GM19324 (cell line): ENCODE measurements around the gene EFCAB12.
"Not testable (repeated sequence)": the region's sequence is repeated elsewhere in the genome, so short reads cannot be mapped to it uniquely, and the experiment has no call there.

Experiments used
- ATAC-seq: cut with Tn5 transposase; IDR thresholded peaks from one replicate; pipeline ENCODE4 v1.9.1; 2021; ENCODE audit warnings: mild to moderate bottlenecking, moderate library complexity; ENCODE audit not compliant: unreplicated experiment, low FRiP score

EFCAB12 gene

DNA sequence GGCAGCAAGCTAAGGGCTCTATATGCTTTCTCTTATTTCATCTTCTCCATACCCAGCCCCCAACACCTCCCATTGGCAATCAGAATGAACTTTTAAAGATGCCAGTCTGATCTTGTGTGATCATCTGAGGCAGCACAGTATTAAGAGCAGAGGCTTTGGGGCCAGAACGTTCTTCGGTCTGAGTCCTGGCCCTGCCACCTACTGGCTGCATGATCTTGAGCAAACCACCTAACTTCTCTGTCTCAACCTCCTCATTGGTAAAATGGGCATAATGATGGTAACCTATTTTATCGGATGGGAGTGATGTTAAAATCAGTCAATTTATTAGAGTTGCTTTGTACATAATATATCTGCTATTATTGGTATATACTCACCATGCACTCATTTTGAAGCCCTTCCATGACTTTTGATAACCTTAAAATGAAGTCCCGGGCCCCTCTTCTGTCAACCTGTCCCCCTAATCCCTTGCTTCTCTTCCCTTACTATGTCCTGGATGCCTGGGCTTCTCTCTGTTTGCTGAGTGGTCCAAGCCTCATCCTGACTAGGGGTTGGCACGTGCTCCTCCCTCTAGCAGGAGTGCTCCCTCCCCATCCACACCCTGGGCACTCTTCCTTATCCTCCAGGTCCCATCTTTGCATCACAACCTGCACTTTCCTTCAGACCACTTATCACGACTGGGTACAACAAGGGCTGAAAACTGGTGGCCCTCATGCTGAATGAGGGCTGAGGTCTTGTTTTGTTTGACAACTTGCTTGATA lies 6.3 kb downstream of the EFCAB12 start:
- no peak for ATAC-seq

DNA sequence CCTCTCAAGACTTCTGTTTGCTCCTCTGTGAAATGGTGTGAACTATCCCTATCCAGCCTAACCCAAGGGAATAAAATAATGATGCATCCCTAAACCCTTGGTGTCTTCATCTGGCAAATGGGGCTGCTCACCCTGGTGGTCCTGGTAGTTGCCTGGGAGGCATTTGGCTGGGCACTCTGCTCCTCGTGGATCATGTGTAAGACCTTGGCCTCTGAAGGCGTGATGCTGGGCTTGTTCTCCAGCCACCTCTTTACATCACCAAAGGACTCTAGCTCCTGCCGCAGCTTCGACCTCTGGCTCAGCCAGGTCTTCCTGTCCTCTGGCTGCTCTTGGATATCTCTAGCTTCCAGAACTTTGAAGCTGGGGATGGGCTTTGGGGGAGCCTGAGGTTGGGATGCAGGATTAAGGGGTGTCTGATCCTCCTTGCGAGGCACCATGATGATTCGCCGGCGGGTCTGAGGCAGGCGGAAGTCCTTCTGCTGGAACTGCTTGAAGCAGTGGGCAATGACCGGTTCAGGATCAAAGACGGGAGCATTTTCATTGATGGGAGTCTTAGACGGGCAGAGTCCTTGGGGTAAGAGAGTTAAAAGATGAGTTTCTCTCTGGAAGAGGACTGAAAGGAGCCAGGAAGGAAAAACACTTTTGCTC lies 7.1 kb downstream of the EFCAB12 start:
- ATAC-seq = no peak

DNA sequence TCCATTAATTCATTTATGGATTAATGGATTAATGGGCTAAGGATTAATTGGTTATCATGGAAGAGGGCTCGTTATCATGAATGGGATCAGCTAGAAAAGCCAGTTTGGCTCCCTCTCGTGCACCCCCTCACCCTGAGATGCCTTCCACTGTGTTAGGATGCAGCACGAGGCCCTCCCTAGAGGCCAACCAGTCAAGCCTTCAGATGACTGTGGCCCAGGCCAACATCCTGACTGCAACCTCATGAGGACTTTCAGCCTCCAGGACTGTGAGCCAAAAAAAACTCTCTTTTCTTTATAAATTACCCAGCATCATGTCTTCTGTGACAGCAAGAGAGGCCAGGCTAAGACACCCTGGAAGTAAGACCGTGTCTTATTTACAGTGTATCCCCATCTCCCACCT lies 9.0 kb downstream of the EFCAB12 start:
- ATAC-seq = no peak

DNA sequence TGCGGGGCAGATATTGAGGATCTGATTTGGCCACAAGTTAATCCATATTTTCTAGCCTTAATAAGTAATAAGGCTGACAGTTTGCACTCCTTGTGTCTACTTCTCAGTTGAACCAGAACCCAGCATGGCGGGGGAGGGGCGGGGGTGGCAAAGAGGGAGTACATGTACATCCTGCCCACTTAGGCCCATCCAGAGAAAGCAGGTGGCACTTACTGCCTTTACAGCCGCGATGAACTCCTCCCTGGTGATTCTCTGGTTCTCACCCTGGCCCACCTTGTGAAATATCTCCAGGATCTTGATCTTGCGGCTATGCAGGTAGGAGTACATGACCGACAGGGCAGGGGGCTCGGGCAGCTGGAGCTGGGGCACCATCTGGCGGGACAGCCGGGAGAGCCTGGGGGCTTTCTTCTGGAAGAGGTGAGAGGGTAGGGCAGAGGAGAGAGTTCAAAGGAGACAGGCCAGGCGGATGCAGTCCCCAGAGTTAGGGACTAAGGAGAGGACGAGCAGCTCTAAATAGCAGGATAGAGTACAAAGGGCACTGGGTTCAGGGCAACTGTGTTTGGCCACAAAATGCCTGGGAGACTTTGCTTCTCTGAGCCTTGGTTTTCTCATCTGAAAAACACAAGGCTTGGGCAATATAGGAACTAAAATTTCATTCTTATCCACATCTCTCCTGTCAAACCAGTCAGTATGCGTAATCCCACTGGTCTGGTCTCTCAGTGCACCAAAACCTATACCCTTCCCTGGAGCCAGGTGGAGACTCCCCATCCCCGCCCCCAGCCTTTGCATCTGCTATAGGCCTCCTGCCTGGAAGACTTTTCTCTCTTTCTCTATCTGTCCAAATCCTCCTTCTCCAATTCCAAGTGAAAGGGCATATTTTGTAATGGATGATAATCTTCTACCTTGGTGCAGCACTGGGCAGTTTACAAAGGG lies 10.1 kb downstream of the EFCAB12 start:
- no peak for ATAC-seq

DNA sequence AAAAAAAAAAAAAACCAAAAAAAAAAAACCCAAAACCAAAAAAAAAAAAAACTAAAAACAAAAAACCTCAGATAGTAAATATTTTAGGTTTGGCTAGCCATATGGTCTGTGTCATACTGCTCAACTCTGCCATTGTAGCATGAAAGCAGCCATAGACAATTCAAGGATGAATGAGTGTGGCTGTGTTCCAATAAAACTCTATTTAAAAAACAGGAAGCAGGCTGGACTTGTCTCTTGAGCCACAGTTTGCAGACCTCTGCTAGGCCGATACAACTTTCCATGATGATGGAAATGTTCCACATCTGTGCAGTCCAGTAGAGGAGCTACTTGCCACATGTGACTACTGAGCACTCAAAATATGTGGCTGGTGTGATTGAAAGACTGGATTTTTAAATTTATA lies 11.1 kb downstream of the EFCAB12 start:
- no peak for ATAC-seq

DNA sequence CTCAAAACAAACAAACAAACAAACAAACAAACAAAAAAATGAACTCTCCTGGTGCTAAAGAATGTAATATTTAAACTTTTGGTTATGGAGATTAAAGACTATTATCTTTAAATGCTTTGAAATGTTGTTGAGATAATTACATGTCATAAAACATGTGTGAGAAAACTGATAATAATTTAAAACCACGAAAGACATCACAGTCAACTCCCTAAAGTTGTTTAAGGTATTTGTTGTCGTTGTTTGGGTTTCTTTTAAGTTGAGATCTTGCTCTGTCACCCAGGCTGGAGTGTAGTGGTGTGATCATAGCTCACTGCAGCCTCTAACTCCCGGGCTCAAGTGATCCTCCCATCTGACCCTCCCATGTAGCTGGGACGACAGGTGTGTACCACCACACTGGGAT lies 12.0 kb downstream of the EFCAB12 start:
- no peak for ATAC-seq

DNA sequence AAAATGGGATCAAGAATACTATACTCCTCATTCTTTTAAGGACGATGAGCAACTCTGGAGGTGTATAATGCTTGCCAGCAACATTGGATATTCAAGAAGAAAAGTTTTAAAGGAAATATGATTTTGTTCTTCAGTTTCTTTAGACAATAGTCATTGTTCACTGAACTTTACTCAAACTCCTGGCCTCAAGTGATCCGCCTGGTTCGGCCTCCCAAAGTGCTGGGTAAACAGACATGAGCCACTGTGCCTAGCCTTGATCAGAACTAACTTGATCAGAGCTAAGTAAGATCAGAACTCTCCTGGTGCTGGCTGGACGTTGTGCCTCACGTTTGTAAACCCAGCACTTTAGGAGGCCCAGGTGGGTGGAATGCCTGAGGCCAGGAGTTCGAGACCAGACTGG lies 12.6 kb downstream of the EFCAB12 start:
- ATAC-seq = no peak

DNA sequence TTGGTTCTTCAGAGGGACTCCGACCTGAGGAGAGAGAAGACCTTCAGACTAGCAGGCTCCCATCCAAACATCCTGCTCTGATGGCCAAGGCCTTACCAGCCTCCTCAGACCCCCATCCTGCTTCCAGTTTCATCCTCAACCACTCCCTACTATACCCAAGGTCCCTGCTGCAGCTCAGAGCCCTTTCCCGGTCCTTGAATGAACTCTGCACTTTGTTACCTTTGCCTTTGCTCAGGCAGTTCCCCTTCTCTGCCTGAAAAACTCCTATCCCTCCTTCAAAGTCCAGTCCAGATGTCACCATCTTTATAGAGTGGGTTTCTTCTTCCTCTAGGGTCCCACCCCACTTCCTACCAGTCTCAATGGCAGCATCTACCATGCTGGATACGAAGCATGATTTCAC lies 13.1 kb downstream of the EFCAB12 start:
- no peak for ATAC-seq

DNA sequence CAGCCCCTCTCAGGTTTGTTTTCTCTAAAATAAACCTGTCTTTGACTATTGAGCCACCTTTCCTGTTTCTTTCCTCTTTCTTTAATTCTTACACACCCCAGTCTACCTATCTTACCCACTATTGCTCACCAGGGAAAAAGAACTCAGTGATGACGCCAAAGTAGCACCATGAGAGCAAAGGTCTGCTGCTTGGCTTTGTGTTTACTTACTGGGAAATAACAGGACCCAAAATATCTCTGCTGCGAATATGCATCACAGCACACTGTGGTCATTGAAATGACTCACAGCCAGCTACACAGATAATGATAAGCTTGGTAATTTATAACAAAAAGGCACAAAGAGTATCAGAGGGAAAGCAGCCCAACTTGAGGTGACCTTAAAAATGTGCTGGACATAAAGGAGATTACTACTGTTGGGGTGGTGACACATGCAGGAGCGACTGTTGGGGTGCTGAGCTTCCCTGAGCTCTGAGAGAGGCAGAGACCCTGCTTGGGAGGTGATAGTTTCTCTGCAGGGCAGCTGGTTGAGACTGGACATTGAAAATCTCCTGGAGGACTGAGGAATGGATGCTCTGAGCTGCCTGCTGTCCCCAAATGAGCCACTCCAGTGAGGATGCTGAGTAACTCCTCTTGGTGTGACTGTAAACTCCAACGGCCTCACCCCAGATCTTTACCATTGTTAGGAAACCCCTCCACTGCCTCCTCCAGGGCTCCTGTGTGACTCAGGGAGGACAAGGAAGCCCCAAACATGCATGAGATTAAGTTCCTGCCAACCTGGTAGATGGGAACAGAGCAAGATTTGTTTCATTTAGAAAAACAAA lies 14.5 kb downstream of the EFCAB12 start:
- no peak for ATAC-seq

DNA sequence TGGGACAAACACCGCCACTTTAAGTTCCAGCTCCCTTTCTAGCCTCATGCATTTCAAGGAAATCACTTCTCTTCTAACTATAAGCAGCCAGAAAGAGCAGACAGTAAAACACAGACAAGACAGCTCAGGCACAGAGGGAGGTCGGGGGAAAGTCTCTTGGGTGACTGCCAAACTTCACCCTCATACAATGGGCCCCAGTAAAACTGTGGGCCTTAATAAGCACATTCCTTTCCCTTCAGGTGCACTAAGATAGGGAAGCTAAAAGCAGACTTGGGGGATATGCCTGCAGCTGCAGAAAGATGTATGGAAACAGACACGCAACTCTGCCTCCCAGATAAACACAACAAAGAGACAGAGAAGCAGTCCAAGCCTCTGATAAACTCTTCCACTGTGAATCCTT lies 15.2 kb downstream of the EFCAB12 start:
- not testable (repeated sequence) for ATAC-seq

DNA sequence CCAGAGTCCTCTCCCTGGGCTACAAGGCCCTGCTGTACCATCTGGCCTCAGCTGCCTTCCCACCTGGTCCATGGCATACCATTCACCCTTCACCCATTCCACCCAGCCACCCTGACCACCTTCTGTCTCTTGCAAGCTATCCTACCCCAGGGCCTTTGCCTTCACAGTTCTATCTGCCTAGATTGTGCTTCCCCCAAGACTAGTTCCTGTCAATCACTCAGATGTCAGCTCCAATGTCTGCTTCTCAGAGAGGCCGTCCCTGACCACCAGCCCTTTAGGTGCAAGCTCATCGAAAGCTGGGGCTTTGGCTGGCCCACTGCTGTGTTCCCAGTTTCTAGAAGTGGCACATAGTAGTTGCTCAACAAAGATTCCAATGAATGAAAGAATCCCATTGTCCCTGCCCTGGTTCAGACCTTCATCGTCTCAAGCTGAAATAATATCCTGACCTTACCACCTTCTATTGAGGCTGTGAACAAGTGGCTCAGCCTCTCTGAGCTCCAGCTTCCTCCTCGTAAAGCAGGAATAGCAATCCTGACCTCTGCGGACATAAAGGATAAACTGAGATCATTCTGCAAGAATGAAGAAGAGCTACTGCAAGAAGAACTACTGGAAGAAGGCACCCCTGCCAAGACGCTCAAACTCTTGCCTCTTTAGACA lies 15.8 kb downstream of the EFCAB12 start:
- no peak for ATAC-seq

DNA sequence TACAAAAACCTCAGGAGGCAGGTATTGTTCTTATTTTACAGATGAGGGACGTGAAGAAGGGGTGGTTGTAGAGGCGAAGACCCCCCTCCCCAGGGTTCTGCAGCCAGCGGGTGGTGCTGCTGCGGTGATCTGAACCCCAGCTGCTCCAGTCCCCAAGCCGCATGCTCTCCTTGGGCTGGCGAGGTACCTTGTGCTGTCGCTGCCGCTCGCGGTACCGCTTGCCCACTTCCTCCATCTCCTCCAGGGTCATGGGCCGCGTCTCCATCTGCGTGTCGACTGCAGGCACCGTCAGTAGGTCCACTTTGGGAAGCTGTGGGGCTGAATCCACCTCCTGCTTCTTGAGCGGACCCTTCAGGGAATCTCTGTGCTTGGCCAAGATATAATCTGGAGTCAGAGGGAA lies 17.5 kb downstream of the EFCAB12 start:
- ATAC-seq = no peak

DNA sequence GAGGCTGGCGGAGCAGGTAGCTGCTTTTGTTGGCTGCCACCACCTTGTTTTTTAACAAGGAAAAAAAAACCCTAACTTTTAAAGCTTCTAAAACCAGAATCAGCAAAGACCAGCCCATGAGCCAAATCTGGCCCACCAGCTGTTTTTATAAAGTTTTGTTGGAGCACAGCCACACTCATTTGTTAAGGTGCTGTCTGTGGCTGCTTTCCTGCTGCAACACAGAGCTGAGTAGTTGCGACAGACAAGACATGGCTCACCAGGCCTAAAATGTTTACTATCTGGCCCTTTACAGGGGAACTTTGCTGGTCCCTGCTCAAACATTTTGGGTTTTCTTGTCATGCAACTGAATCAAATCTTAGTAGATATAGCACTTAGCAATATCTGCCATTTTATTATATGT lies 18.9 kb downstream of the EFCAB12 start:
- ATAC-seq = no peak

DNA sequence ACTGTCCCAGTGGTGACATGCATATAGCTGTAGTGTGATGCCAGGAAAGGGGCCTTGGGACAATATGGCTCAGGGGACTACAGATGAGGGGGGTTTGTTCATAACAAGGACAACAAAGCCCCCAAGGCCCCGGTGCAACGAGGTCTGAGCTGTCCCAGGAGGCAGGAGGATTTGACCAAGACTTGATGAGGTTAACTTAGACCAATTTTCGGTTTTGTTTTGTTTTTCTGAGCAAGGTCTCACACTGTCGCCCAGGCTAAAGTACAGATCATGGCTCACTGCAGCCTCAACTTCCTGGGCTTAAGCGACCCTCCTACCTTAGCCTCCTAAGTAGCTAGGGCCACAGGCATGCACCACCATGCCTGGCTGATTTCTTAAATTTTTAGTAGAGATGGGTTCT lies 23.8 kb downstream of the EFCAB12 start:
- ATAC-seq = no peak

DNA sequence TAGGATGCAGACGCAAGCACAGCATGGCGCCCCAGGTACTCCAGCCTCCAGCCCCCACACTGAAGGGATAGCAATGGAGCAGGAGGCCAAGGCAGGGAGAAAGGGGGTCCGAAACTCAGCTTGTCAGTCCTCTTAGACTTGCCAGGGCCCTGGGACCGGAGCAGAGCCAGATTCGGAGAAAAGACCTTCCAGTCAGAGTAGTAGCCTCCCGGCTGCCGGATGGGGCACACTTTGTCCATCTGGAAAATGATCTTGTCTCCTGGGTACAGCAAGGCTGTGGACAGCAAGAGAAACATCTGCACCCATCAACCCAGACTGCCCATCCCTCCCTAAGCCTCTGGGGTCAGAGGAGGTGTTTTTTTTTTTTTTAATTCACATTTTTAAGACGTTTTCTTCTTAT lies 24.3 kb downstream of the EFCAB12 start:
- ATAC-seq = no peak

DNA sequence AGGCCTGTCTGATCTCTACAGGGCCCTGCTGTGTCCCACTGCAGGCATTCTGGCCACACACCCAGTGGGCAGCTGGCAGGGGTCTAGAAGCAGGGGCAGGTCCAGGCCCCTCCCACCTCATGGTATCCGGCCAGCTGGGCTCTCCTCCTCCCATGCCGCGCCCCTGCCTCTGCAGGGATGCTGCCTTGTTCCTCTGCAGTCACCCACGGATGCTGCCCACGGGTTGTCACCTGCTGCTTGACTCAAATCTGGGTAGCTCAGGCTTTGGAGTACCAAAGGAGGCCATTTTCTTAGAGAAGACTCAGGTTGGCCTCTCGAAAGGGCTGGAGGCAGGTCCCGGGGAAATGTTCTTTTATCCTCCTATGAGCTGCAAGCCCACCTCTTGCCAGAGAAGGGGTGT lies 25.0 kb downstream of the EFCAB12 start:
- ATAC-seq = no peak

DNA sequence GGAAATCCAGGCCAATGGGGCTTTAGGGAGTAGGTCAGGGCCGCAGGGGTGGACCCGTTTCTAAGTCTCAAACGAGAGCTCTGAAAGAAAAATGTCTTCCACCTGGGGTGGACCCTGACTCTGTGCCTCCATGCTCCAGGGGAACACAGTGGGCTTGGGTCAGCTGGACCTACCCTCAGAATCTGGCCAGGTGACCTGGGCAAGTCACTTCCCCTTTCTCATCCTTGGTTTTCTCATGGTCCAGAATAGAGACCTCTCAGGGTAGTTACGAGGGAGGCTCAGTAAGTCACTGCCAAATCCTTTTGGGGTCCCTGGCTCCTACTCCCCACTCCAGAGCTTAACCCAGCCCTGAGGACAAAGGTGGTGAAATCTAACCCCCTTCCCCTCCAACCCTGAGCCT lies 25.8 kb downstream of the EFCAB12 start:
- no peak for ATAC-seq

DNA sequence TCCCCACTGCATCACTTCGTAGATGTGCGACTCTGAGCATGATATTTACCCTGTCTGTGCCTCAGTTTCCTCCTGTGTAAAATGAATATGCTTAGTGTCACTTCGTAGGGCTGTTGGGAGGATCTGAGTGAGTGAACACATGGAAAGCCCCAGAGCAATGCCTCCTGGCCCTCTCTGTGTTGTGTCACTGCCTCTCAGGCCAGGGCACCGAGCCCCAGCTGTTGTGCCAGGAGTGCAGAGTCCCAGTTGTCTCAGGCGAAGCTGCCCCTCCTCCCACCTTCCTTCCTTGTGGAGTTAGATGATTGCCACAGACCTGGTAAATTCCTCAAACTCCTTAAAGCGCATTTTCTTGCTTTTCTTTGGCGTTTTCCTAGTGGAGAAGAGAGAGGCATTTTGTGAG lies 26.2 kb downstream of the EFCAB12 start:
- ATAC-seq = no peak

DNA sequence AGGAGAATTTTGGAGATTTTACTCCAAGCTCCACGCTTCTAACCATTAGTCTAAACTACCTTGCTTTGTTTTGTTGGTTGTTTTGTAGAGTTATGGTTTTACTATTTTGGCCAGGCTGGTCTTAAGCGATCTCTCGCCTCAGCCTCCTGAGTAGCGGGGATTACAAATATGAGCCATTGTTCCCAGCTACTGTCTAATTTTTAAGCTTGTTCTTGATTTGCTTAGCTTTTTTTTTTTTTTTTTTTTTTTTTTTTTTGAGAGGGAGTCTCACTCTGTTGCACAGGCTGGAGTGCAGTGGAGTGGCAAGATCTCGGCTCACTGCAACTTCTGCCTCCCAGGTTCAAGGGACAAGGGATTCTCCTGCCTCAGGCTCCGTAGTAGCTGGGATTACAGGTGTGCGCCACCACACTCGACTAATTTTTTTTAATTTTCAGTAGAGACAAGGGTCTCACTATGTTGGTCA lies 28.5 kb downstream of the EFCAB12 start:
- ATAC-seq = peak; percentile 7
